H1 (cell line): ENCODE data around the gene NWD2. TPM values are rescaled to one million over a fixed set of nuclear protein-coding genes. Genes with fewer than 3 reads are reported as not detected.

ENCODE experiments used
- CTCF ChIA-PET: fragments of 300-600 bp; sonication (Branson Sonifier 250); formaldehyde crosslinking; loops from one replicate; lab custom pipeline; 2021; ENCODE audit not compliant: partially characterized antibody; lab: Charles Lee
- POLR2A ChIA-PET: fragments of 300-600 bp; sonication (Branson Sonifier 250); formaldehyde crosslinking; loops from one replicate; lab custom pipeline; 2021; ENCODE audit warnings: inconsistent platforms; ENCODE audit not compliant: partially characterized antibody; lab: Charles Lee
- DNase-seq, 2 experiments: peaks; one replicate each; pipeline versions ENCODE4 v3.0.0 to v3.0.0-alpha.2; 2010 to 2022; ENCODE audit warnings: low spot score in 2 of 2, low read depth in 1 of 2, mixed read lengths in 1 of 2
- FAIRE-seq: peaks from 2 replicates; lab custom pipeline; 2011; peaks lifted over from hg19 to GRCh38; lab: Jason Lieb, UNC
- H2AFZ ChIP-seq: 2 replicates; pipeline ENCODE4 v1.8.1; 2012; ENCODE audit warnings: low read length, inconsistent platforms
- H2AK5ac ChIP-seq: 2 replicates; pipeline ENCODE4 v1.6.1; 2013; ENCODE audit warnings: low read depth, low read length
- H2BK120ac ChIP-seq: replicated peaks from 2 replicates; pipeline ENCODE3; 2013; ENCODE audit warnings: low read depth, low read length, inconsistent platforms
- H2BK12ac ChIP-seq: 2 replicates; pipeline ENCODE4 v1.6.1; 2013; ENCODE audit warnings: low read depth, low read length
- H2BK15ac ChIP-seq: 2 replicates; pipeline ENCODE4 v1.6.1; 2013; ENCODE audit warnings: low read length
- H2BK20ac ChIP-seq: 2 replicates; pipeline ENCODE4 v1.6.1; 2013; ENCODE audit warnings: low read length
- H2BK5ac ChIP-seq: 2 replicates; pipeline ENCODE4 v1.6.1; 2013; ENCODE audit warnings: low read depth, low read length
- H3K14ac ChIP-seq: 2 replicates; pipeline ENCODE4 v1.6.1; 2013; ENCODE audit warnings: inconsistent platforms; ENCODE audit not compliant: insufficient read length
- H3K18ac ChIP-seq: 2 replicates; pipeline ENCODE4 v1.6.1; 2013; ENCODE audit warnings: low read length; ENCODE audit errors: extremely low read depth
- H3K23ac ChIP-seq: 2 replicates; pipeline ENCODE4 v1.6.1; 2013; ENCODE audit warnings: inconsistent platforms; ENCODE audit not compliant: insufficient read length
- H3K23me2 ChIP-seq: 2 replicates; pipeline ENCODE4 v1.6.1; 2013; ENCODE audit warnings: low read depth, low read length
- H3K27ac ChIP-seq: 2 replicates; pipeline ENCODE4 v1.6.1; 2011; ENCODE audit warnings: low read depth, low read length, inconsistent platforms
- H3K27me3 ChIP-seq, 4 experiments: replicated peaks in 1 of 4; 1 replicate in 1 of 4; 2 replicates in 3 of 4; pipeline versions ENCODE4 v1.6.1 to v1.8.1; 2011 to 2013; ENCODE audit warnings: low read length in 3 of 4, mild to moderate bottlenecking in 3 of 4, inconsistent platforms in 2 of 4, mixed read lengths in 2 of 4, moderate library complexity in 1 of 4; ENCODE audit not compliant: control insufficient read depth in 3 of 4, insufficient read depth in 3 of 4; ENCODE audit errors: extremely low read depth in 1 of 4
- H3K36me3 ChIP-seq, 4 experiments: 2 replicates each; pipeline versions ENCODE4 v1.6.1 to v1.8.1; 2011 to 2013; ENCODE audit warnings: mild to moderate bottlenecking in 4 of 4, low read length in 3 of 4, moderate library complexity in 2 of 4, control low read depth in 1 of 4, inconsistent platforms in 1 of 4; ENCODE audit not compliant: insufficient read depth in 4 of 4, control insufficient read depth in 2 of 4
- H3K4ac ChIP-seq: replicated peaks from 2 replicates; pipeline ENCODE3; 2013; ENCODE audit warnings: low read length, low read depth, mixed read lengths, inconsistent platforms; ENCODE audit not compliant: insufficient read length
- H3K4me1 ChIP-seq, 4 experiments: replicated peaks in 1 of 4; 1 replicate in 1 of 4; 2 replicates in 3 of 4; pipeline versions ENCODE4 v1.6.1 to v1.8.1; 2011 to 2013; ENCODE audit warnings: low read length in 3 of 4, inconsistent platforms in 2 of 4, mixed read lengths in 1 of 4; ENCODE audit not compliant: insufficient read depth in 4 of 4, control insufficient read depth in 3 of 4
- H3K4me2 ChIP-seq, 2 experiments: 2 replicates each; pipeline versions ENCODE4 v1.6.1 to v1.8.1; 2011 to 2013; ENCODE audit warnings: low read depth in 2 of 2, low read length in 2 of 2, control low read depth in 1 of 2, inconsistent platforms in 1 of 2, mild to moderate bottlenecking in 1 of 2; ENCODE audit not compliant: insufficient read depth in 1 of 2
- H3K4me3 ChIP-seq, 4 experiments: fragments of 200-600, 300-600 bp in 1 of 4; sonication (generic), shearing (Covaris generic), sonication (Bioruptor Twin) in 1 of 4; 2 replicates each; pipeline versions ENCODE4 v1.5.1 to v1.8.1; 2011 to 2016; ENCODE audit warnings: low read length in 4 of 4, low read depth in 3 of 4, control low read depth in 2 of 4, inconsistent platforms in 2 of 4, mild to moderate bottlenecking in 2 of 4, mixed read lengths in 1 of 4, moderate library complexity in 1 of 4; ENCODE audit not compliant: insufficient read depth in 2 of 4; ENCODE audit errors: extremely low read depth in 1 of 4
- H3K56ac ChIP-seq: replicated peaks from 2 replicates; pipeline ENCODE3; 2013; ENCODE audit warnings: low read depth, mild to moderate bottlenecking, mixed read lengths, low read length, inconsistent platforms; ENCODE audit not compliant: insufficient read length
- H3K79me1 ChIP-seq: 2 replicates; pipeline ENCODE4 v1.6.1; 2013; ENCODE audit warnings: low read depth, low read length, control low read depth
- H3K79me2 ChIP-seq, 2 experiments: 2 replicates each; pipeline versions ENCODE4 v1.6.1 to v1.8.1; 2012 to 2013; ENCODE audit warnings: low read length in 2 of 2, mild to moderate bottlenecking in 2 of 2, inconsistent platforms in 1 of 2; ENCODE audit not compliant: insufficient read depth in 2 of 2, control insufficient read depth in 1 of 2
- H3K9ac ChIP-seq, 4 experiments: replicated peaks in 1 of 4; 1 replicate in 1 of 4; 2 replicates in 3 of 4; pipeline versions ENCODE4 v1.6.1 to v1.8.1; 2011 to 2013; ENCODE audit warnings: low read depth in 3 of 4, low read length in 3 of 4, control low read depth in 2 of 4, mild to moderate bottlenecking in 2 of 4, moderate library complexity in 2 of 4, inconsistent platforms in 1 of 4; ENCODE audit errors: extremely low read depth in 1 of 4
- H3K9me3 ChIP-seq, 2 experiments: 2 replicates each; pipeline versions ENCODE4 v1.6.1 to v1.8.1; 2012 to 2013; ENCODE audit warnings: mild to moderate bottlenecking in 2 of 2, moderate library complexity in 2 of 2, control low read depth in 1 of 2, inconsistent platforms in 1 of 2, low read depth in 1 of 2, low read length in 1 of 2, mixed read lengths in 1 of 2; ENCODE audit not compliant: insufficient read depth in 2 of 2
- H4K20me1 ChIP-seq, 2 experiments: replicated peaks in 1 of 2; 2 replicates each; pipeline versions ENCODE3 to v1.8.1; 2011 to 2013; ENCODE audit warnings: inconsistent platforms in 2 of 2, low read length in 2 of 2, mild to moderate bottlenecking in 1 of 2; ENCODE audit not compliant: insufficient read depth in 2 of 2, control insufficient read depth in 1 of 2
- H4K5ac ChIP-seq: 2 replicates; pipeline ENCODE4 v1.6.1; 2013; ENCODE audit warnings: low read length, low read depth, mixed read lengths, inconsistent platforms; ENCODE audit not compliant: insufficient read length
- H4K8ac ChIP-seq: 2 replicates; pipeline ENCODE4 v1.8.0; 2013; ENCODE audit warnings: mild to moderate bottlenecking, moderate library complexity, low read length, inconsistent platforms; ENCODE audit not compliant: insufficient read depth; ENCODE audit errors: extremely low read depth
- H4K91ac ChIP-seq: replicated peaks from 2 replicates; pipeline ENCODE3; 2013; ENCODE audit warnings: low read length, mixed read lengths, inconsistent platforms; ENCODE audit not compliant: insufficient read length
- CEBPB ChIP-seq: IDR thresholded peaks from 2 replicates; pipeline ENCODE4 v1.6.1; 2012; ENCODE audit warnings: low read depth, low read length
- CTBP2 ChIP-seq: IDR thresholded peaks from 2 replicates; pipeline ENCODE4 v1.7.0; 2011; ENCODE audit warnings: borderline replicate concordance, mild to moderate bottlenecking, moderate library complexity, mixed read lengths, low read length; ENCODE audit not compliant: insufficient read depth, insufficient read length
- EGR1 ChIP-seq: IDR thresholded peaks from 2 replicates; pipeline ENCODE4 v1.6.1; 2011; ENCODE audit warnings: low read depth, low read length, borderline replicate concordance
- HDAC2 ChIP-seq, 2 experiments: fragments of 300-600 bp in 1 of 2; sonication (generic) in 1 of 2; IDR thresholded peaks; 2 replicates each; pipeline ENCODE4 v1.6.1; 2011 to 2012; ENCODE audit warnings: low read depth in 2 of 2, low read length in 2 of 2, mild to moderate bottlenecking in 2 of 2, moderate library complexity in 2 of 2, borderline replicate concordance in 1 of 2, inconsistent platforms in 1 of 2
- PHF8 ChIP-seq: fragments of 200-600 bp; sonication (generic); conservative IDR thresholded peaks from 2 replicates; pipeline ENCODE4 v1.7.1; 2012; ENCODE audit warnings: low read depth, mild to moderate bottlenecking, inconsistent platforms, low read length, moderate library complexity
- POU5F1 ChIP-seq: IDR thresholded peaks from 2 replicates; pipeline ENCODE4 v1.6.1; 2011; ENCODE audit warnings: low read depth, mild to moderate bottlenecking, low read length, moderate library complexity
- RAD21 ChIP-seq, 2 experiments: IDR thresholded peaks in 1 of 2; conservative IDR thresholded peaks in 1 of 2; 2 replicates each; pipeline ENCODE4 v1.6.1; 2011; ENCODE audit warnings: low read depth in 2 of 2, low read length in 2 of 2, improper control_type of control experiment in 1 of 2, inconsistent platforms in 1 of 2, mild to moderate bottlenecking in 1 of 2, moderate library complexity in 1 of 2
- RBBP5 ChIP-seq: IDR thresholded peaks from 2 replicates; pipeline ENCODE4 v1.7.1; 2012; ENCODE audit warnings: low read depth, mild to moderate bottlenecking, inconsistent platforms, low read length, moderate library complexity, borderline replicate concordance
- SIRT6 ChIP-seq: IDR thresholded peaks from one replicate; pipeline ENCODE4 v1.7.1; 2012; ENCODE audit warnings: low read length, inconsistent platforms
- TAF7 ChIP-seq: optimal IDR thresholded peaks from 2 replicates; pipeline ENCODE3; 2011; ENCODE audit warnings: low read depth, mild to moderate bottlenecking, inconsistent platforms, low read length, moderate library complexity, borderline replicate concordance
- WGBS, 2 experiments: shearing (Covaris generic) in 1 of 2; methylation state at CpG; one replicate each; pipeline versions ENCODE4 v1.1.6 to v1.1.7; 2013 to 2015; ENCODE audit warnings: low lambda C conversion rate in 2 of 2, mixed read lengths in 2 of 2, inconsistent platforms in 1 of 2, low coverage in 1 of 2, missing lambda C conversion rate in 1 of 2; ENCODE audit not compliant: insufficient replicate concordance in 2 of 2, insufficient coverage in 1 of 2, insufficient read length in 1 of 2; ENCODE audit errors: extremely low coverage in 1 of 2, missing lambda C conversion rate in 1 of 2; 5-methylcytosine and 5-hydroxymethylcytosine counted together
- polyA plus RNA-seq, 7 experiments: library from polyadenylated mRNA; depleted of rRNA in 3 of 7; stranded (reverse) in 5 of 7; unstranded in 2 of 7; fragments of >200 nt in 5 of 7; fragments of 200-250 nt in 2 of 7; gene quantifications; 1 replicate in 5 of 7; 2 replicates in 1 of 7; 4 replicates in 1 of 7; pipeline versions ENCODE4 v1.2.1 to v1.2.3, GENCODE V29; 2011 to 2013; ENCODE audit warnings: missing spikeins in 2 of 7, mixed read lengths in 2 of 7
- total RNA-seq: library from RNA; stranded (reverse); fragmentation: NEBNext Ultra II Directional; extraction: Animal tissue kit (Norgen Biotek cat#: 25700); gene quantifications from 2 replicates; pipeline ENCODE4 v1.2.1, GENCODE V29; 2021
- TF ChIP-seq, protein P1 (sequence below): IDR thresholded peaks from 2 replicates; pipeline ENCODE4 v1.6.1; 2012; ENCODE audit warnings: inconsistent platforms
- TF ChIP-seq, protein P2 (sequence below): IDR thresholded peaks from 2 replicates; pipeline ENCODE4 v1.6.1; 2011; ENCODE audit warnings: low read length, improper control_type of control experiment

NWD2 gene
- total and polyA plus RNA-seq, 2 of the 8 experiments (the other 6 are each of a cell fraction or from before 2014, with no cell fraction given): under 0.01 TPM; not detected in 1

DNA sequence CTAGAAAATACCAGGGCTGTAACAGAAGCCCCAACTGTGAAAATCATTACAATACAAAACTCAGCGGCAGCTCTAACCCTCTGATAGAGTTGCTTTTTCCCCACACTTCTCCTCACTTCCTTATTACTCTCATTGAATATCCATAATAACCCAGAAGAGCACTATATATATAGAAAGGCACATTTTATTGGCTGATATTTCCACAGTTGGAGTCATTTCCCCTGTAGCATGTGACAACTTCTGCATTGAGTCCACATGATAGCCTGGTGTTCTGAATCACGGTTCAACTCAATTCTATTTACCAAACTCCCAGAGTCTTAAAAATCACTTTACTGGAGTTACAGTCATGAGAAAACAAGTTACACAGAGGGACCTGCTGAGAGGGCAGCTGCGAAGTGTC lies 46.6 kb upstream of the NWD2 start:
- Histone ChIP-seq H2BK20ac (no peak overlapping the region), H3K4me3 (no peak overlapping the region), H2BK5ac (no peak overlapping the region), H4K8ac (no peak overlapping the region), H4K20me1 (no peaks in the 10 kb centered on the region), H3K36me3 (no peaks in the 10 kb centered on the region), H2BK12ac (no peak overlapping the region), H3K4me2 (no peak overlapping the region), H3K27me3 (no peaks in the 10 kb centered on the region), H3K9ac (no peak overlapping the region), H3K18ac (no peak overlapping the region), H3K56ac (no peak overlapping the region), H3K4ac (no peak overlapping the region), H3K23me2 (no peaks in the 10 kb centered on the region), H4K91ac (no peak overlapping the region), H3K23ac (no peak overlapping the region), H2AFZ (no peak overlapping the region), H3K14ac (no peak overlapping the region), H2BK15ac (no peak overlapping the region), H3K79me1 (no peaks in the 10 kb centered on the region), H3K9me3 (no peaks in the 10 kb centered on the region), H4K5ac (no peak overlapping the region), H3K27ac (no peak overlapping the region), H2AK5ac (no peak overlapping the region), H3K79me2 (no peaks in the 10 kb centered on the region), H3K4me1 (no peaks in the 10 kb centered on the region), H2BK120ac (no peak overlapping the region)
- ChIA-PET CTCF (interaction anchor here (1.4 to 8.8 kb wide), 3 partner anchors 8 to 130 kb away, joined by 4 to 53 read pairs (median 5); no protein-coding TSS in a partner anchor), POLR2A (no interaction called here)
- no peak for FAIRE-seq
- no peak for DNase-seq
- WGBS, 2 experiments: 93% methylated on average over 3 of the region's 3 CpGs; no CpG with 5 or more reads in 1 of the 2 experiments
- TF ChIP-seq, protein P1, sequence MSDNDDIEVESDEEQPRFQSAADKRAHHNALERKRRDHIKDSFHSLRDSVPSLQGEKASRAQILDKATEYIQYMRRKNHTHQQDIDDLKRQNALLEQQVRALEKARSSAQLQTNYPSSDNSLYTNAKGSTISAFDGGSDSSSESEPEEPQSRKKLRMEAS: no peak
- TF ChIP-seq, protein P2, sequence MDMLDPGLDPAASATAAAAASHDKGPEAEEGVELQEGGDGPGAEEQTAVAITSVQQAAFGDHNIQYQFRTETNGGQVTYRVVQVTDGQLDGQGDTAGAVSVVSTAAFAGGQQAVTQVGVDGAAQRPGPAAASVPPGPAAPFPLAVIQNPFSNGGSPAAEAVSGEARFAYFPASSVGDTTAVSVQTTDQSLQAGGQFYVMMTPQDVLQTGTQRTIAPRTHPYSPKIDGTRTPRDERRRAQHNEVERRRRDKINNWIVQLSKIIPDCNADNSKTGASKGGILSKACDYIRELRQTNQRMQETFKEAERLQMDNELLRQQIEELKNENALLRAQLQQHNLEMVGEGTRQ: no peak
- TF ChIP-seq SIRT6 (no peak), TAF7 (no peak), PHF8 (no peak), CTBP2 (no peak), HDAC2 (IDR thresholded peaks at IDR 0.05; ENCODE audit: borderline replicate concordance in 1 of 2, low read depth in 2 of 2, low read length in 2 of 2) (no peak), RBBP5 (no peak), EGR1 (no peak), RAD21 (IDR thresholded peaks at IDR 0.05 in 1 of 2, conservative IDR thresholded peaks at IDR 0.05 in 1 of 2; ENCODE audit: low read depth in 2 of 2, low read length in 2 of 2) (no peak), POU5F1 (no peak), CEBPB (no peak)
